WTC11 (cell line): ENCODE measurements around the gene PRSS1. TPM values are rescaled to one million over a fixed set of nuclear protein-coding genes. Genes with fewer than 3 reads are reported as not detected.

Experiments used
- ATAC-seq: fragments of 200-7000 bp; cut with Tn5 transposase; 2 replicates; pipeline ENCODE4 v1.10.0; 2021; ENCODE audit warnings: mild to moderate bottlenecking, moderate library complexity
- CTCF ChIA-PET: fragments of 300-600 bp; sonication (Branson Sonifier 250); formaldehyde crosslinking; loops from one replicate; lab custom pipeline; 2021; ENCODE audit warnings: antibody characterized with exemption; lab: Charles Lee
- POLR2A ChIA-PET: fragments of 350-600 bp; sonication (Branson Sonifier 250); formaldehyde crosslinking; loops from one replicate; lab custom pipeline; 2021; ENCODE audit warnings: antibody characterized with exemption; lab: Charles Lee
- DNase-seq: peaks from one replicate; pipeline ENCODE4 v3.0.0; 2021; ENCODE audit warnings: low spot score
- H3K27ac Mint-ChIP-seq: 2 replicates; pipeline ENCODE4 v1.8.0; 2021; ENCODE audit warnings: mixed read lengths
- H3K27me3 Mint-ChIP-seq: 2 replicates; pipeline ENCODE4 v1.8.0; 2021; ENCODE audit warnings: low read depth, mild to moderate bottlenecking, moderate library complexity, mixed read lengths
- H3K36me3 Mint-ChIP-seq: 2 replicates; pipeline ENCODE4 v1.8.0; 2021; ENCODE audit warnings: mixed read lengths
- H3K4me1 Mint-ChIP-seq: 2 replicates; pipeline ENCODE4 v1.8.0; 2022; ENCODE audit warnings: mixed read lengths
- H3K4me3 Mint-ChIP-seq: 2 replicates; pipeline ENCODE4 v1.8.0; 2021; ENCODE audit warnings: mild to moderate bottlenecking, moderate library complexity, mixed read lengths
- H3K9me3 Mint-ChIP-seq: 2 replicates; pipeline ENCODE4 v1.8.0; 2021; ENCODE audit warnings: mixed read lengths
- ATF1 ChIP-seq: sonication (generic); formaldehyde crosslinking; IDR thresholded peaks from 2 replicates; pipeline ENCODE4 v1.8.1; 2023; ENCODE audit warnings: mild to moderate bottlenecking, moderate library complexity, missing genetic modification reagents
- CBFB ChIP-seq: sonication (generic); formaldehyde crosslinking; IDR thresholded peaks from 2 replicates; pipeline ENCODE4 v1.8.1; 2022; ENCODE audit warnings: mild to moderate bottlenecking, low read depth, missing genetic modification reagents
- CTCF ChIP-seq: fragments of 200-600 bp; IDR thresholded peaks from 2 replicates; pipeline ENCODE4 v1.8.0; 2022; ENCODE audit warnings: antibody characterized with exemption
- EMX1 ChIP-seq: fragments of 250-450 bp; sonication (Bioruptor Pico); IDR thresholded peaks from 2 replicates; pipeline ENCODE4 v1.8.0; 2021; ENCODE audit warnings: mild to moderate bottlenecking
- FOXJ3 ChIP-seq: sonication (generic); formaldehyde crosslinking; IDR thresholded peaks from 2 replicates; pipeline ENCODE4 v1.9.0; 2021; ENCODE audit warnings: missing genetic modification reagents, mild to moderate bottlenecking, borderline replicate concordance
- GTF2I ChIP-seq: fragments of 250-450 bp; sonication (Bioruptor Pico); conservative IDR thresholded peaks from 2 replicates; pipeline ENCODE4 v1.4.0; 2021; ENCODE audit warnings: mild to moderate bottlenecking
- HMGA2 ChIP-seq: fragments of 250-450 bp; sonication (Bioruptor Pico); IDR thresholded peaks from 2 replicates; pipeline ENCODE4 v1.4.0; 2021; ENCODE audit warnings: mild to moderate bottlenecking, moderate library complexity
- HMGXB4 ChIP-seq: sonication (generic); formaldehyde crosslinking; IDR thresholded peaks from 2 replicates; pipeline ENCODE4 v1.8.1; 2023; ENCODE audit warnings: mild to moderate bottlenecking, moderate library complexity, missing genetic modification reagents
- JUN ChIP-seq: sonication (generic); formaldehyde crosslinking; IDR thresholded peaks from 2 replicates; pipeline ENCODE4 v1.8.0; 2023; ENCODE audit warnings: mild to moderate bottlenecking, missing genetic modification reagents
- NR1H2 ChIP-seq: sonication (generic); formaldehyde crosslinking; IDR thresholded peaks from 2 replicates; pipeline ENCODE4 v1.9.0; 2021; ENCODE audit warnings: mild to moderate bottlenecking, moderate library complexity, missing genetic modification reagents
- OVOL2 ChIP-seq: fragments of 250-450 bp; sonication (Bioruptor Pico); IDR thresholded peaks from 2 replicates; pipeline ENCODE4 v1.9.0; 2021; ENCODE audit warnings: mild to moderate bottlenecking, borderline replicate concordance
- RELA ChIP-seq: sonication (generic); formaldehyde crosslinking; IDR thresholded peaks from 2 replicates; pipeline ENCODE4 v1.8.1; 2022; ENCODE audit warnings: missing genetic modification reagents, mild to moderate bottlenecking, borderline replicate concordance
- RORB ChIP-seq: fragments of 250-450 bp; sonication (Bioruptor Pico); IDR thresholded peaks from 2 replicates; pipeline ENCODE4 v1.9.0; 2021; ENCODE audit warnings: mild to moderate bottlenecking
- ZNF138 ChIP-seq: sonication (generic); formaldehyde crosslinking; conservative IDR thresholded peaks from 2 replicates; pipeline ENCODE4 v1.8.1; 2022; ENCODE audit warnings: mild to moderate bottlenecking, moderate library complexity, missing genetic modification reagents
- ZNF219 ChIP-seq: sonication (generic); formaldehyde crosslinking; IDR thresholded peaks from 2 replicates; pipeline ENCODE4 v1.8.0; 2023; ENCODE audit warnings: missing genetic modification reagents, mild to moderate bottlenecking, borderline replicate concordance
- ZNF423 ChIP-seq: fragments of 250-450 bp; sonication (Bioruptor Pico); IDR thresholded peaks from 2 replicates; pipeline ENCODE4 v2.1.2; 2022; ENCODE audit warnings: mild to moderate bottlenecking, moderate library complexity
- ZNF512 ChIP-seq: sonication (generic); formaldehyde crosslinking; IDR thresholded peaks from 2 replicates; pipeline ENCODE4 v1.8.1; 2022; ENCODE audit warnings: missing genetic modification reagents, borderline replicate concordance
- ZNF532 ChIP-seq: fragments of 250-450 bp; sonication (Bioruptor Pico); IDR thresholded peaks from 2 replicates; pipeline ENCODE4 v1.9.0; 2021; ENCODE audit warnings: mild to moderate bottlenecking, borderline replicate concordance
- total RNA-seq: library from RNA; stranded (reverse); gene quantifications from 3 replicates; pipeline ENCODE4 v1.2.3, GENCODE V29; 2021
- TF ChIP-seq, protein P1 (sequence below): sonication (generic); formaldehyde crosslinking; IDR thresholded peaks from 2 replicates; pipeline ENCODE4 v1.8.0; 2022; ENCODE audit warnings: mild to moderate bottlenecking, missing genetic modification reagents
- TF ChIP-seq, protein P2 (sequence below): sonication (generic); formaldehyde crosslinking; IDR thresholded peaks from 2 replicates; pipeline ENCODE4 v1.8.1; 2023; ENCODE audit warnings: mild to moderate bottlenecking, missing genetic modification reagents, borderline replicate concordance

Gene PRSS1
- total RNA-seq, 1 experiment from 2014 or later, result 11.1 TPM

DNA sequence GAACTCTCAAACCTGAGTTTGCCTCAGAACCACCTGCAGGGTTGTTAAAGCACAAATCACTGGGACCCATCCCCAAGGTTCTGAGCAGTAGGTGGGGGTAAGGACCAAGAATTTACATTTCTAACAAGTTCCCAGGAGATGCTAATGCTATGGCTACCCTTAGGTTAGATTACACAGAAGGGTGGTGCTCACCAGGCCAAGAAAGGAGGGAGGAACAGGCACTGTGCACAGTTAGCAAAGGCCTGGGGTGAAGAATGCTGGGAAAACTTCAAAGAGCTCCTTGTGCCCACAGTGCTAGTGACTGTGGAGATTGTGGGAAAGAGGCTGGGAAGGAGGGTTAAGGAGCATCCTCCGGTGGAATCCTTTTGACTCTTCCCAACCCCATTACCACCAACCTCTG, 12.8 kb downstream of the PRSS1 start (continued):
- no peak for TF ChIP-seq HMGXB4 (CRISPR knock-in tag)
- no peak for TF ChIP-seq ZNF532
- TF ChIP-seq EMX1 (CRISPR knock-in tag), result no peak
- TF ChIP-seq ZNF423 (CRISPR knock-in tag), result no peak
- no peak for TF ChIP-seq HMGA2 (CRISPR knock-in tag)
- no peak for TF ChIP-seq RELA (CRISPR knock-in tag)
- TF ChIP-seq, protein P1, sequence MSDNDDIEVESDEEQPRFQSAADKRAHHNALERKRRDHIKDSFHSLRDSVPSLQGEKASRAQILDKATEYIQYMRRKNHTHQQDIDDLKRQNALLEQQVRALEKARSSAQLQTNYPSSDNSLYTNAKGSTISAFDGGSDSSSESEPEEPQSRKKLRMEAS (CRISPR knock-in tag), result no peak
- TF ChIP-seq OVOL2 (CRISPR knock-in tag), result no peak

GRCh38 chr7:142767451-142767850, 18.2 kb downstream of the PRSS1 start:
- Mint-ChIP-seq H3K9me3 (peaks cover 9% of the 10 kb centered on the region), H3K27me3 (peaks cover 6% of the 10 kb centered on the region)
- no peak for ATAC-seq
- CTCF ChIA-PET, result no interaction called here
- no peak for TF ChIP-seq JUN (CRISPR knock-in tag)
- TF ChIP-seq ATF1 (CRISPR knock-in tag), result no peak
- TF ChIP-seq RORB (CRISPR knock-in tag), result no peak
- no peak for TF ChIP-seq ZNF512 (CRISPR knock-in tag)
- TF ChIP-seq GTF2I (CRISPR knock-in tag), result no peak
- TF ChIP-seq HMGXB4 (CRISPR knock-in tag), result no peak
- no peak for TF ChIP-seq ZNF219
- TF ChIP-seq NR1H2 (CRISPR knock-in tag), result no peak
- TF ChIP-seq CBFB (CRISPR knock-in tag), result no peak
- no peak for TF ChIP-seq CTCF
- TF ChIP-seq OVOL2 (CRISPR knock-in tag), result no peak
- TF ChIP-seq, protein P2, sequence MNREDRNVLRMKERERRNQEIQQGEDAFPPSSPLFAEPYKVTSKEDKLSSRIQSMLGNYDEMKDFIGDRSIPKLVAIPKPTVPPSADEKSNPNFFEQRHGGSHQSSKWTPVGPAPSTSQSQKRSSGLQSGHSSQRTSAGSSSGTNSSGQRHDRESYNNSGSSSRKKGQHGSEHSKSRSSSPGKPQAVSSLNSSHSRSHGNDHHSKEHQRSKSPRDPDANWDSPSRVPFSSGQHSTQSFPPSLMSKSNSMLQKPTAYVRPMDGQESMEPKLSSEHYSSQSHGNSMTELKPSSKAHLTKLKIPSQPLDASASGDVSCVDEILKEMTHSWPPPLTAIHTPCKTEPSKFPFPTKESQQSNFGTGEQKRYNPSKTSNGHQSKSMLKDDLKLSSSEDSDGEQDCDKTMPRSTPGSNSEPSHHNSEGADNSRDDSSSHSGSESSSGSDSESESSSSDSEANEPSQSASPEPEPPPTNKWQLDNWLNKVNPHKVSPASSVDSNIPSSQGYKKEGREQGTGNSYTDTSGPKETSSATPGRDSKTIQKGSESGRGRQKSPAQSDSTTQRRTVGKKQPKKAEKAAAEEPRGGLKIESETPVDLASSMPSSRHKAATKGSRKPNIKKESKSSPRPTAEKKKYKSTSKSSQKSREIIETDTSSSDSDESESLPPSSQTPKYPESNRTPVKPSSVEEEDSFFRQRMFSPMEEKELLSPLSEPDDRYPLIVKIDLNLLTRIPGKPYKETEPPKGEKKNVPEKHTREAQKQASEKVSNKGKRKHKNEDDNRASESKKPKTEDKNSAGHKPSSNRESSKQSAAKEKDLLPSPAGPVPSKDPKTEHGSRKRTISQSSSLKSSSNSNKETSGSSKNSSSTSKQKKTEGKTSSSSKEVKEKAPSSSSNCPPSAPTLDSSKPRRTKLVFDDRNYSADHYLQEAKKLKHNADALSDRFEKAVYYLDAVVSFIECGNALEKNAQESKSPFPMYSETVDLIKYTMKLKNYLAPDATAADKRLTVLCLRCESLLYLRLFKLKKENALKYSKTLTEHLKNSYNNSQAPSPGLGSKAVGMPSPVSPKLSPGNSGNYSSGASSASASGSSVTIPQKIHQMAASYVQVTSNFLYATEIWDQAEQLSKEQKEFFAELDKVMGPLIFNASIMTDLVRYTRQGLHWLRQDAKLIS (CRISPR knock-in tag), result no peak
- no peak for TF ChIP-seq FOXJ3 (CRISPR knock-in tag)
- no peak for TF ChIP-seq ZNF138 (CRISPR knock-in tag)
- TF ChIP-seq, all 79 proteins: peak for 0
- DNase-seq, result no peak
- H3K4me1 Mint-ChIP-seq, result peaks cover 7% of the 10 kb centered on the region; the same call in 1 of the 2 replicates
- POLR2A ChIA-PET, result no interaction called here
- no peak overlapping the region for H3K27ac Mint-ChIP-seq
- no peak overlapping the region for H3K4me3 Mint-ChIP-seq
- no peaks in the 10 kb centered on the region for H3K36me3 Mint-ChIP-seq
